ENCODE data around the gene AIP. TPM values are rescaled to one million over a fixed set of nuclear protein-coding genes. Genes with fewer than 3 reads are reported as not detected.
A peak's percentile ranks its signal among the peaks of the same experiment; 100 is the strongest.

AIP gene
- total and polyA plus RNA-seq, 9 of the 15 experiments (the other 6 are each of a cell fraction or from before 2014, with no cell fraction given), result 5.2 to 92.5 (median 52.7) TPM

GRCh38 chr11:67464411-67465188 lies 18.2 kb upstream of the AIP start (continued):
- TF ChIP-seq MYC (IDR thresholded peaks at IDR 0.05; ENCODE audit: low read depth, low read length) (0 out of 2 replicates have a peak, but pooled peaks have one; percentile 7), MYC (CRISPR knock-in tag; IDR thresholded peaks at IDR 0.05; ENCODE audit: borderline replicate concordance, low read depth) (no peak), SIX5 (IDR thresholded peaks at IDR 0.05; ENCODE audit: borderline replicate concordance in 1 of 2, insufficient read depth in 1 of 2, low read depth in 1 of 2, low read length in 2 of 2) (no peak), POLR2AphosphoS5 (IDR thresholded peaks at IDR 0.05; ENCODE audit: control insufficient read depth, insufficient read depth, low read depth, low read length) (peak; percentile 79), THRB (CRISPR knock-in tag; conservative IDR thresholded peaks at IDR 0.05) (no peak), ZBTB8A (IDR thresholded peaks at IDR 0.05; ENCODE audit: partially characterized antibody) (no peak), MITF (IDR thresholded peaks at IDR 0.05) (peak; percentile 44; the same call in 1 of the 2 replicates), FOXP1 (CRISPR knock-in tag; IDR thresholded peaks at IDR 0.05) (no peak; the same call in 1 of the 2 replicates), KDM1A (IDR thresholded peaks at IDR 0.05) (no peak), RERE (CRISPR knock-in tag; IDR thresholded peaks at IDR 0.05; ENCODE audit: borderline replicate concordance) (no peak), NCOR1 (IDR thresholded peaks at IDR 0.05) (no peak), SREBF1 (IDR thresholded peaks at IDR 0.05; ENCODE audit: borderline replicate concordance, low read depth, low read length) (no peak), ARID1B (IDR thresholded peaks at IDR 0.05) (no peak), KLF10 (CRISPR knock-in tag; IDR thresholded peaks at IDR 0.05) (peak; percentile 15; the same call in 1 of the 2 replicates), ZNF589 (CRISPR knock-in tag; IDR thresholded peaks at IDR 0.05; ENCODE audit: low read depth) (no peak), TBL1XR1 (IDR thresholded peaks at IDR 0.05; ENCODE audit: low read length in 2 of 2) (no peak)
- TF ChIP-seq, protein P1, sequence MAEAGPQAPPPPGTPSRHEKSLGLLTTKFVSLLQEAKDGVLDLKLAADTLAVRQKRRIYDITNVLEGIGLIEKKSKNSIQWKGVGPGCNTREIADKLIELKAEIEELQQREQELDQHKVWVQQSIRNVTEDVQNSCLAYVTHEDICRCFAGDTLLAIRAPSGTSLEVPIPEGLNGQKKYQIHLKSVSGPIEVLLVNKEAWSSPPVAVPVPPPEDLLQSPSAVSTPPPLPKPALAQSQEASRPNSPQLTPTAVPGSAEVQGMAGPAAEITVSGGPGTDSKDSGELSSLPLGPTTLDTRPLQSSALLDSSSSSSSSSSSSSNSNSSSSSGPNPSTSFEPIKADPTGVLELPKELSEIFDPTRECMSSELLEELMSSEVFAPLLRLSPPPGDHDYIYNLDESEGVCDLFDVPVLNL (CRISPR knock-in tag; IDR thresholded peaks at IDR 0.05; ENCODE audit: low read depth), result no peak

Data from K562 (cell line).